K562 (cell line): ENCODE results near the gene MSL2.

ENCODE experiments used
- ARNT ChIP-seq, 2 experiments: fragments of 450-650 bp; IDR thresholded peaks; 2 replicates each; pipeline ENCODE4 v1.6.1; 2016; ENCODE audit warnings: mild to moderate bottlenecking in 1 of 2
- E2F3 ChIP-seq: fragments of 250-450 bp; sonication (Bioruptor Pico); IDR thresholded peaks from 2 replicates; pipeline ENCODE4 v1.4.0; 2020; ENCODE audit warnings: mild to moderate bottlenecking
- EGR1 ChIP-seq: fragments of 450-650 bp; conservative IDR thresholded peaks from 2 replicates; pipeline ENCODE4 v1.6.1; 2017; ENCODE audit warnings: mild to moderate bottlenecking
- NR2C2 ChIP-seq, 2 experiments: fragments of 200-800 bp in 1 of 2; sonication (Bioruptor generic) in 1 of 2; sonication (generic) in 1 of 2; formaldehyde crosslinking in 1 of 2; IDR thresholded peaks; 2 replicates each; pipeline versions ENCODE4 v1.6.1 to v1.8.0; 2016 to 2022; ENCODE audit warnings: mild to moderate bottlenecking in 1 of 2, missing compliant biosample characterization in 1 of 2, missing genetic modification characterization in 1 of 2, missing genetic modification reagents in 1 of 2
- SMARCC2 ChIP-seq: fragments of 450-650 bp; IDR thresholded peaks from 2 replicates; pipeline ENCODE4 v1.6.1; 2017; ENCODE audit warnings: antibody characterized with exemption, moderate library complexity, mild to moderate bottlenecking, low read depth
- ZNF644 ChIP-seq: fragments of 200-800 bp; sonication (Bioruptor generic); IDR thresholded peaks from 2 replicates; pipeline ENCODE4 v1.6.1; 2016; ENCODE audit warnings: low read depth, missing genetic modification characterization, missing compliant biosample characterization
- TF ChIP-seq, protein P1 (sequence below): fragments of 450-650 bp; formaldehyde crosslinking; IDR thresholded peaks from 2 replicates; pipeline ENCODE4 v1.4.0; 2022; ENCODE audit warnings: missing genetic modification characterization

- TF ChIP-seq ZNF644 (no peak), ARNT (IDR thresholded peaks at IDR 0.05) (no peak), EGR1 (no peak), E2F3 (no peak), NR2C2 (CRISPR knock-in tag; IDR thresholded peaks at IDR 0.05) (no peak), NR2C2 (tag; IDR thresholded peaks at IDR 0.05) (no peak), SMARCC2 (no peak)
- TF ChIP-seq, protein P1, sequence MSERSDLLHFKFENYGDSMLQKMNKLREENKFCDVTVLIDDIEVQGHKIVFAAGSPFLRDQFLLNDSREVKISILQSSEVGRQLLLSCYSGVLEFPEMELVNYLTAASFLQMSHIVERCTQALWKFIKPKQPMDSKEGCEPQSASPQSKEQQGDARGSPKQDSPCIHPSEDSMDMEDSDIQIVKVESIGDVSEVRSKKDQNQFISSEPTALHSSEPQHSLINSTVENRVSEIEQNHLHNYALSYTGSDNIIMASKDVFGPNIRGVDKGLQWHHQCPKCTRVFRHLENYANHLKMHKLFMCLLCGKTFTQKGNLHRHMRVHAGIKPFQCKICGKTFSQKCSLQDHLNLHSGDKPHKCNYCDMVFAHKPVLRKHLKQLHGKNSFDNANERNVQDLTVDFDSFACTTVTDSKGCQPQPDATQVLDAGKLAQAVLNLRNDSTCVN = no peak
Observed at GRCh38 chr3:136105044-136105443, 91.1 kb downstream of the MSL2 start.
